BJ (cell line): ENCODE measurements around the gene TMEM154. TPM values are rescaled to one million over a fixed set of nuclear protein-coding genes. Genes with fewer than 3 reads are reported as not detected.
A peak's percentile ranks its signal among the peaks of the same experiment; 100 is the strongest.

ENCODE experiments used
- CTCF ChIA-PET: fragments of 350-600 bp; formaldehyde crosslinking; extraction: SDS; loops from one replicate; lab custom pipeline; 2021; ENCODE audit warnings: antibody characterized with exemption, inconsistent platforms; lab: Yijun Ruan, JAX
- POLR2A ChIA-PET: fragments of 300-600 bp; sonication (Branson Sonifier 250); formaldehyde crosslinking; extraction: SDS; loops from one replicate; lab custom pipeline; 2021; ENCODE audit warnings: antibody characterized with exemption; lab: Charles Lee
- DNase-seq: peaks from one replicate; pipeline ENCODE4 v3.0.0-alpha.2; 2011; ENCODE audit warnings: low read depth
- H3K27me3 ChIP-seq: 2 replicates; pipeline ENCODE4 v1.6.0; 2011; ENCODE audit warnings: low read length; ENCODE audit not compliant: control insufficient read depth, insufficient read depth
- H3K36me3 ChIP-seq: 2 replicates; pipeline ENCODE4 v1.5.1; 2011; ENCODE audit warnings: low read length; ENCODE audit not compliant: control insufficient read depth, insufficient read depth
- H3K4me3 ChIP-seq: 2 replicates; pipeline ENCODE4 v1.5.1; 2011; ENCODE audit warnings: low read depth, mild to moderate bottlenecking, control low read depth, low read length
- CTCF ChIP-seq: IDR thresholded peaks from 2 replicates; pipeline ENCODE4 v1.5.1; 2011; ENCODE audit warnings: low read depth, mild to moderate bottlenecking, control low read depth, inconsistent platforms, low read length, moderate library complexity; ENCODE audit not compliant: insufficient read depth
- polyA plus RNA-seq: library from polyadenylated mRNA; depleted of rRNA; stranded (reverse); fragments of >200 nt; gene quantifications from 2 replicates; pipeline ENCODE4 v1.2.3, GENCODE V29; 2011

TMEM154 gene
- polyA plus RNA-seq, 1 experiment = 1.1 TPM

GRCh38 chr4:152643153-152644035, 36.4 kb downstream of the TMEM154 start:
- no peak for TF ChIP-seq CTCF
- DNase-seq = no peak
- H3K36me3 ChIP-seq = no peaks in the 10 kb centered on the region
- CTCF ChIA-PET = interaction anchor here (0.5 to 10.7 kb wide), 6 partner anchors 92 to 303 kb away, joined by 3 to 168 read pairs (median 3); no protein-coding TSS in a partner anchor
- H3K27me3 ChIP-seq = no peaks in the 10 kb centered on the region
- H3K4me3 ChIP-seq = no peak overlapping the region
- POLR2A ChIA-PET = no interaction called here

GRCh38 chr4:152640058-152640921, 39.5 kb downstream of the TMEM154 start:
- DNase-seq = no peak
- ChIA-PET POLR2A (no interaction called here), CTCF (interaction anchor here (0.5 to 10.7 kb wide), 25 partner anchors 10 to 1811 kb away, joined by 3 to 168 read pairs (median 4); no protein-coding TSS in a partner anchor)
- TF ChIP-seq CTCF = peak; percentile 40
- Histone ChIP-seq H3K4me3 (no peak overlapping the region), H3K27me3 (no peaks in the 10 kb centered on the region), H3K36me3 (no peaks in the 10 kb centered on the region)

GRCh38 chr4:152635851-152636250, 43.9 kb downstream of the TMEM154 start:
- POLR2A ChIA-PET = no interaction called here
- no peak for DNase-seq
- Histone ChIP-seq H3K27me3 (no peaks in the 10 kb centered on the region), H3K4me3 (no peak overlapping the region), H3K36me3 (no peaks in the 10 kb centered on the region)
- CTCF ChIA-PET = interaction anchor here (1.9 kb wide), 1 partner anchor 134 kb away, joined by 6 read pairs; no protein-coding TSS in a partner anchor
- no peak for TF ChIP-seq CTCF

GRCh38 chr4:152634110-152634760, 45.6 kb downstream of the TMEM154 start:
- H3K4me3 ChIP-seq = no peak overlapping the region
- TF ChIP-seq CTCF = no peak
- H3K36me3 ChIP-seq = no peaks in the 10 kb centered on the region
- POLR2A ChIA-PET = no interaction called here
- DNase-seq = no peak
- CTCF ChIA-PET = interaction anchor here (1.9 kb wide), 1 partner anchor 133 kb away, joined by 6 read pairs; no protein-coding TSS in a partner anchor
- H3K27me3 ChIP-seq = no peaks in the 10 kb centered on the region
